AG04449 (cell line): Measurements from ENCODE around the gene SLC9C1.
A peak's percentile ranks its signal among the peaks of the same experiment; 100 is the strongest.

ENCODE experiments used
- CTCF ChIA-PET: fragments of 350-600 bp; formaldehyde crosslinking; extraction: SDS; loops from one replicate; lab custom pipeline; 2021; ENCODE audit warnings: antibody characterized with exemption; lab: Yijun Ruan, JAX
- POLR2A ChIA-PET: fragments of 400-600, 350-600 bp; formaldehyde crosslinking; extraction: SDS; loops from one replicate; lab custom pipeline; 2020; ENCODE audit warnings: antibody characterized with exemption, inconsistent platforms; lab: Yijun Ruan, JAX
- DNase-seq: peaks from one replicate; pipeline ENCODE4 v3.0.0-alpha.2; 2010; ENCODE audit warnings: low read depth, low spot score
- H3K4me3 ChIP-seq: 2 replicates; pipeline ENCODE4 v1.5.1; 2011; ENCODE audit warnings: low read depth, mild to moderate bottlenecking, control low read depth, low read length
- CTCF ChIP-seq: IDR thresholded peaks from one replicate; pipeline ENCODE4 v1.5.1; 2011; ENCODE audit warnings: mild to moderate bottlenecking, moderate library complexity, low read length, control low read depth, inconsistent platforms; ENCODE audit not compliant: insufficient read depth; ENCODE audit errors: missing control alignments

SLC9C1 gene

GRCh38 chr3:112293368-112294321 is at the start of gene SLC9C1:
Gene SLC9C1, minus strand, starts transcription at chr3:112294216. Its CDS starts 7,425 bp downstream, at chr3:112286791.
- TF ChIP-seq CTCF: peak; percentile 66
- H3K4me3 ChIP-seq: peak within 1 kb of the TSS; percentile 31
- ChIA-PET CTCF (interaction anchor here (0.6 to 7.2 kb wide), 37 partner anchors 8 to 314 kb away, joined by 3 to 122 read pairs (median 5); partner anchors contain the start of gene BTLA), POLR2A (no interaction called here)
- no peak for DNase-seq

GRCh38 chr3:112341386-112341785 is 47.4 kb upstream of the SLC9C1 start:
- no peak for DNase-seq
- no peak overlapping the region for H3K4me3 ChIP-seq
- POLR2A ChIA-PET: no interaction called here
- CTCF ChIA-PET: no interaction called here
- TF ChIP-seq CTCF: no peak

GRCh38 chr3:112339609-112340008 is 45.6 kb upstream of the SLC9C1 start:
- ChIA-PET CTCF (interaction anchor here (2.4 kb wide), 1 partner anchor 11 kb away, joined by 8 read pairs; no protein-coding TSS in a partner anchor), POLR2A (no interaction called here)
- no peak overlapping the region for H3K4me3 ChIP-seq
- DNase-seq: no peak
- TF ChIP-seq CTCF: no peak

GRCh38 chr3:112339134-112339533 is 45.1 kb upstream of the SLC9C1 start:
- TF ChIP-seq CTCF: no peak
- H3K4me3 ChIP-seq: no peak overlapping the region
- ChIA-PET CTCF (interaction anchor here (0.7 to 2.4 kb wide), 4 partner anchors 11 to 181 kb away, joined by 3 to 8 read pairs (median 5); no protein-coding TSS in a partner anchor), POLR2A (no interaction called here)
- DNase-seq: no peak

- H3K4me3 ChIP-seq: no peak overlapping the region
- DNase-seq: no peak
- ChIA-PET POLR2A (no interaction called here), CTCF (interaction anchor here (0.7 to 2.4 kb wide), 4 partner anchors 10 to 181 kb away, joined by 3 to 8 read pairs (median 5); no protein-coding TSS in a partner anchor)
- no peak for TF ChIP-seq CTCF
Measured at GRCh38 chr3:112338727-112339056, 44.7 kb upstream of the SLC9C1 start.
